ENCODE measurements around the gene PPM1E.
"Not testable (repeated sequence)": the region's sequence is repeated elsewhere in the genome, so short reads cannot be mapped to it uniquely, and the experiment has no call there.

The PPM1E gene

DNA sequence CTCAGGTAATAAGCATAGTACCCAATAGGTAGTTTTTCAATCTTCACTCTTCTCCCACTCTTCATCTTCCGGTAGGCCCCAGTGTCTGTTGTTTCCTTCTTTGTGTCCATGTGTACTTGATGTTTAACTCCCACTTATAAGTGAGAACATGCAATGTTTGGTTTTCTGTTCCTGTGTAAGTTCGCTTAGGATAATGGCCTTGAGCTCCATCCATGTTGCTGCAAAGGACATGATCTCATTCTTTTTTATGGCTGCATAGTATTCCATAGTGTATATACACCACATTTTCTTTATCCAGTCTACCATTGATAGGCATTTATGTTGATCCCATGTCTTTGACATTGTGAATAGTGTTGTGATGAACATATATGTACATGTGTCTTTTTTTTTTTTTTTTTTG is 38.9 kb downstream of the PPM1E start:
- H3K36me3 ChIP-seq (ENCODE audit: insufficient read depth, low read length); H3K4me1 ChIP-seq (ENCODE audit: insufficient read depth, low read length); H3K9ac ChIP-seq (ENCODE audit: low read depth, low read length); H3K9me3 ChIP-seq (ENCODE audit: control insufficient read depth, insufficient read depth, low read length): not testable (repeated sequence)

GRCh38 chr17:58802188-58802587 is 46.5 kb downstream of the PPM1E start:
- H3K9me3 ChIP-seq (ENCODE audit: control insufficient read depth, insufficient read depth, low read length) = 0 out of 2 replicates have a peak, but pooled peaks cover 3% of the 10 kb centered on the region
- H3K9ac ChIP-seq (ENCODE audit: low read depth, low read length) = no peak overlapping the region
- no peaks in the 10 kb centered on the region for H3K4me1 ChIP-seq (ENCODE audit: insufficient read depth, low read length)
- H3K36me3 ChIP-seq (ENCODE audit: insufficient read depth, low read length) = no peaks in the 10 kb centered on the region

DNA sequence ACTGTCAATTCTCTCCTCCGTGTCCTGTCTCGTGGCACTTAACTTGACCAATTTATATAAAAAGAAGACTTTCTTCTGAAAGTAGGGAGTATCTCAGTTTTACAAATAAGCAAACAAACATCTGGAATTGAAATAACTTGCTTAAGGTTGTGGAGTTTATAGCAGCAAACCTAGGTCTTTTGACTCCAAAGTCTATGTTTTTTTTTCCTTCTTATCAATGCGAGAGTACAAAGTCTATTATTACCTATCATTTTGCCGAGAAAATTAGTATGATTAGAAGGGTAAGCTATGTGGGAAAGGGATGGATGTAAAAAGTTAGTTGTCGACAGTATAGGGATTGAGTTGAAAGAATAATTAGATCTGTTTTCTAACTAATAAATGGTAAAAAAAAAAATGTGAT is 50.4 kb downstream of the PPM1E start:
- no peaks in the 10 kb centered on the region for H3K4me1 ChIP-seq (ENCODE audit: insufficient read depth, low read length)
- 0 out of 2 replicates have a peak, but pooled peaks cover 3% of the 10 kb centered on the region for H3K9me3 ChIP-seq (ENCODE audit: control insufficient read depth, insufficient read depth, low read length)
- H3K36me3 ChIP-seq (ENCODE audit: insufficient read depth, low read length) = no peaks in the 10 kb centered on the region
- no peak overlapping the region for H3K9ac ChIP-seq (ENCODE audit: low read depth, low read length)

DNA sequence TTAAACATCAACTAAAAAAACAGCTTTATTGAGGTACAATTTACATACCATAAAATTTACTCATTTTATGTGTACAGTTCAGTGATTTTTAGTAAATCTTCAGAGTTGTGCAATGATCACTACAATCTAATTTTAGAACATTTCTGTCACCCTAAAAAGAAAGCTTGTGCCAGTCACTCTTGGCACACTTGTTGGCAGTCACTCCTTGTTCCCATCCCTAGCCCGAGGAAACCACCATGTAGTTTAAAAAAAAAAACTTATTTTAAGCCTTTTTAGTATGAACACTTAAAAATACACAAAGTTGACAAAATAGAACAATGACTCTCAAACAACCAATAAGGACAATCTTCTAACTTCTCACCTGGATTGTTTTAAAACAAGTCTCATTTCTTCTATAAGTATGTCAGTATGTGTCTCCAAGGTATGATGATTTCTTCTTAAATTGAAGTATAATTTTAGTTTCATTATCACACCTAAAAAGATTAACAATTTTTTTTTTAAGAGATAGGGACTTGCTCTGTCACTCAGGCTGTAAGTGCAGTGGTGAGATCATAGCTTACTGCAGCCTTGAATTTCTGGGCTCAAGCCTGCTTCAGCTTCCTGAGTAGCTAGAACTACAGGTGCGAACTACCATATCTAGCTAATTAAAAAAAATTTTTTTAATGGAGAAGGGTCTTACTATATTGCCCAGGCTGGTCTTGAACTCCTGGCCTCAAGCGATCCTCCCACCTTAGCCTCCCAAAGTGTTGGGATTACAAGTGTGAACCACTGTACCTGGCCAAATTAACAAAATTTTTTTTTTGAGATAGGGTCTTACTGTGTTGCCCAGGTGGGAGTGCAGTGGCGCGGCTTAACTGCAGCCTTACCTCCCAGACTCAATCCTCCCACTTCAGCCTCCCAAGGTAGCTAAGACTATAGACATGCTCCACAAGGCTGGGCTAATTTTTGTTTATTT is 53.2 kb downstream of the PPM1E start:
- Histone ChIP-seq H3K36me3 (ENCODE audit: insufficient read depth, low read length) (no peaks in the 10 kb centered on the region), H3K4me1 (ENCODE audit: insufficient read depth, low read length) (no peaks in the 10 kb centered on the region), H3K9me3 (ENCODE audit: control insufficient read depth, insufficient read depth, low read length) (no peaks in the 10 kb centered on the region), H3K9ac (ENCODE audit: low read depth, low read length) (no peak overlapping the region)

GRCh38 chr17:58809564-58809936 is 53.9 kb downstream of the PPM1E start:
- Histone ChIP-seq H3K36me3 (ENCODE audit: insufficient read depth, low read length) (no peaks in the 10 kb centered on the region), H3K4me1 (ENCODE audit: insufficient read depth, low read length) (no peaks in the 10 kb centered on the region), H3K9me3 (ENCODE audit: control insufficient read depth, insufficient read depth, low read length) (no peaks in the 10 kb centered on the region), H3K9ac (ENCODE audit: low read depth, low read length) (no peak overlapping the region)

DNA sequence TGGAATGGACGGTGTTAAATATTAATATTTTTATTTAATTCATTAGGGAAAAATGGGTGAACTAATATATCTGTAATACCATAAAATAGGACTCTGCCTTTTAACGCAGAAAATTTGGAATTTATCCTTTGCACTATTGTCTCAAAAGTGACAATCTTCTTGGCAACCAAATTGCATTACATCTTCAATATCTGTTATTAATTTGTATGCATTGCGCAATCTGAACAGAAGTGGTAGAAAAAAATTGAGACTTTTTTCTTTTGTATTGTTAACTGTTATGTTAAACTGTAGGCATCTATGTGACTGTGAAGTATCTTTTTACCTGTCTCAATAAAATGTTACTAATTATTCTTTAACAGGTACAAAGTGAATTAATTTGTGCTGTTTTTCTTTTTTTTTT is 55.6 kb downstream of the PPM1E start:
- Histone ChIP-seq H3K9me3 (ENCODE audit: control insufficient read depth, insufficient read depth, low read length) (no peaks in the 10 kb centered on the region), H3K36me3 (ENCODE audit: insufficient read depth, low read length) (no peaks in the 10 kb centered on the region), H3K4me1 (ENCODE audit: insufficient read depth, low read length) (no peaks in the 10 kb centered on the region), H3K9ac (ENCODE audit: low read depth, low read length) (no peak overlapping the region)

- H3K9ac ChIP-seq (ENCODE audit: low read depth, low read length) = no peak overlapping the region
- no peaks in the 10 kb centered on the region for H3K4me1 ChIP-seq (ENCODE audit: insufficient read depth, low read length)
- no peaks in the 10 kb centered on the region for H3K36me3 ChIP-seq (ENCODE audit: insufficient read depth, low read length)
- H3K9me3 ChIP-seq (ENCODE audit: control insufficient read depth, insufficient read depth, low read length) = no peaks in the 10 kb centered on the region
Measured at GRCh38 chr17:58813712-58814111, 58.1 kb downstream of the PPM1E start.

- no peaks in the 10 kb centered on the region for H3K9me3 ChIP-seq (ENCODE audit: control insufficient read depth, insufficient read depth, low read length)
- H3K36me3 ChIP-seq (ENCODE audit: insufficient read depth, low read length) = no peaks in the 10 kb centered on the region
- no peaks in the 10 kb centered on the region for H3K4me1 ChIP-seq (ENCODE audit: insufficient read depth, low read length)
- no peak overlapping the region for H3K9ac ChIP-seq (ENCODE audit: low read depth, low read length)
Measured at GRCh38 chr17:58818654-58819053, 63.0 kb downstream of the PPM1E start.

DNA sequence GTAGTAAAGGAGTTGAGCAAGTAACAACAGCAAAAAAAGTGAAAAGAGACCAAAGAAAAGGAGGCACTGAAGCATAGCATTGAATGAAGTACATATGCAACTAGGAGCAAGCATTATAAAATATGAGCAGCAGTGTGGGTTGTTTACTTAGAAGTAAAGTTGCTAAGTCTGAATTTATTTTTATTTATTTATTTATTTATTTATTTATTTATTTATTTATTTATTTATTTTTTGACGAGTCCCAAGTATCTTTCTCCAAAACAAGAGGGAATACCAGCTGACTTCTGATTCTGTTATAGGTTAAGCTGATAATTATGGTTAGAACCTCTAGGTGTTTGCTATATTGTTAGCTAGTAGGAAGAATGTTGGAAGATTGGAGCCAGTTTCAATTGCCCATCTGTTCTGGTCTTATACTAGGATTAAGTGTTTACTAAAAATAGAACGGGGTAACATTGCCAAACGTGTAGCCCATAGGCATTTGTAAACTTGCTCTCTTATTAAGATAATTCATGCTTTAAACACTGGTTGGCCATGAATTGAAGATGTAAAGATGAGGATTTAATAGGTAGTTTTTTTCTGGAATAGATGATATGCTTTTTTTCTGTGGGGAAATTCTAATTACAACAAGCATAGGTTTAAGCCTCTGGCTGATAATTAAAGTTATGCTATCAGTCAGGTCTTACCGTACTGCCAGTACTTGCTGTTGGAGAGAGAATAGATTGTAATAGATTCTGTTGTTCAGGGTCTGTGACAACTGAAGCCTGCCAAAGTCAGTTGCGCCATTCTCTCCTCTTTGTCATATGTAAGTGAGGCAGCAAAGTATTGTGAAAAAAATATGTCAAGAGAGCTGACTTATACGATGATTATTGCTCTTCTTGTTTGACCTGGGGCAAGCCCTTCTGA is 66.7 kb downstream of the PPM1E start:
- H3K9ac ChIP-seq (ENCODE audit: low read depth, low read length) = no peak overlapping the region
- H3K36me3 ChIP-seq (ENCODE audit: insufficient read depth, low read length) = no peaks in the 10 kb centered on the region
- H3K9me3 ChIP-seq (ENCODE audit: control insufficient read depth, insufficient read depth, low read length) = no peaks in the 10 kb centered on the region
- H3K4me1 ChIP-seq (ENCODE audit: insufficient read depth, low read length) = no peaks in the 10 kb centered on the region

DNA sequence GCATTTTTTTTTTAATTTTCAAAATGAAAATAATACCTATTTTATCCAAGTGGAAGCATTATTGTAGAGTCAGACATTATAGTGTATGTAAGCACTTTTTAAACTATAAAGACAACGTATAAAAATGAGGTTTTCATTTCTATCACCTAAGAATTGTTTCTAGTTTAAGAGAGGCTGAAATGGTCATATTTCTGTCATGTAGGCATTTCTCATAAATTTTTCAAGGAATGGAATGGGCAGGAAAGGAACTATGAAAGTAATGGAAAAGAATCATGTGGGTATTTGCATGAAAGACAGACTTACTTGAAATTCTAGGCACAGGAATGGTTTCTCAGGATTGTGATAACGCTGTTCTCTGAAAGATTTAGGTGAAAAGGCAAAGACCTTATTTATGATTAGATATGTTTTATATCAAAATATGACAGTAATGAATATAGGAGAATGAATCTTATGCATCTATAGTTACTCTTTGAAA is 67.4 kb downstream of the PPM1E start:
- H3K4me1 ChIP-seq (ENCODE audit: insufficient read depth, low read length) = no peaks in the 10 kb centered on the region
- no peaks in the 10 kb centered on the region for H3K36me3 ChIP-seq (ENCODE audit: insufficient read depth, low read length)
- H3K9me3 ChIP-seq (ENCODE audit: control insufficient read depth, insufficient read depth, low read length) = no peaks in the 10 kb centered on the region
- no peak overlapping the region for H3K9ac ChIP-seq (ENCODE audit: low read depth, low read length)

GRCh38 chr17:58829172-58829637 is 73.6 kb downstream of the PPM1E start:
- no peaks in the 10 kb centered on the region for H3K36me3 ChIP-seq (ENCODE audit: insufficient read depth, low read length)
- no peaks in the 10 kb centered on the region for H3K4me1 ChIP-seq (ENCODE audit: insufficient read depth, low read length)
- no peaks in the 10 kb centered on the region for H3K9me3 ChIP-seq (ENCODE audit: control insufficient read depth, insufficient read depth, low read length)
- no peak overlapping the region for H3K9ac ChIP-seq (ENCODE audit: low read depth, low read length)

DNA sequence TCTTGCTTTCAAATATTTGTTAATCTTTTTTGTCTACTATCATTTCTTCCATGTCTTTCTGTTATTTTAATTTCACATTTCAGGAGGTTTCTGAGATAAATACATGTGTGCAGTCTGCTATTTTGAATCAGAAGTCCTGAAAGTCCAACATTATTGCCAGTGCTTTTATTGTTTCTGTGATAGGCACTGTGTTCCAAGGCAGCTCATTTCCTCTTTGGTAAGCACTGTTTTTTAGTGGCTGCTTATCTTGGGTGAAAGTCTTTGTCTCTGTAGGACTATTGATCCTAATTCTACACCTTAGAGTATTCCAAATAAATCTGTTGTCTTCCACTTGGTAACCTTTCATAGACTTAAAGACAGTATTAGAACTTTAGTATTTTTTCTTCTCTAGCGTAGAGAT is 76.1 kb downstream of the PPM1E start:
- H3K9me3 ChIP-seq (ENCODE audit: control insufficient read depth, insufficient read depth, low read length) = no peaks in the 10 kb centered on the region
- no peaks in the 10 kb centered on the region for H3K36me3 ChIP-seq (ENCODE audit: insufficient read depth, low read length)
- H3K9ac ChIP-seq (ENCODE audit: low read depth, low read length) = no peak overlapping the region
- H3K4me1 ChIP-seq (ENCODE audit: insufficient read depth, low read length) = no peaks in the 10 kb centered on the region

- Histone ChIP-seq H3K4me1 (ENCODE audit: insufficient read depth, low read length) (no peaks in the 10 kb centered on the region), H3K9me3 (ENCODE audit: control insufficient read depth, insufficient read depth, low read length) (no peaks in the 10 kb centered on the region)
Measured at GRCh38 chr17:58832514-58832913, 76.9 kb downstream of the PPM1E start.

DNA sequence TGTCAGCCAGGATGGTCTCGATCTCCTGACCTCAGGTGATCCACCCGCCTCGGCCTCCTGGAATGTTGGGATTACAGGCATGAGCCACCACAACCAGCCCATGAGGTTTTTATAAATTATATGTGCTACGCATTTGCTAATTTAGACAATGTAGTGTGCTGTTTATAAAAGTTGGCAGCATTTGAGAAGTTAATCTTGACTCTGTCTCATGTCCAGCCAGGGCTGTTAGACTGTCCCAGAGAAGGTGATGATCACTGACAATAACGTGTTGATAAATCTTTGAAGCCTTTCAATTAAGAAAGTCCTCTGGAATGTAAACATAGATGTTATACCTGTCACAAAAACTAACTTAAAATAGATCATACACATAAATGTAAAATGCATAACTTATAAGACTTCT is 82.0 kb downstream of the PPM1E start:
- Histone ChIP-seq H3K36me3 (ENCODE audit: insufficient read depth, low read length) (no peaks in the 10 kb centered on the region), H3K9ac (ENCODE audit: low read depth, low read length) (no peak overlapping the region), H3K9me3 (ENCODE audit: control insufficient read depth, insufficient read depth, low read length) (no peaks in the 10 kb centered on the region), H3K4me1 (ENCODE audit: insufficient read depth, low read length) (no peaks in the 10 kb centered on the region)

More at GRCh38 chr17:58832514-58832913, 76.9 kb downstream of the PPM1E start:
- Histone ChIP-seq H3K36me3 (ENCODE audit: insufficient read depth, low read length) (no peaks in the 10 kb centered on the region), H3K9ac (ENCODE audit: low read depth, low read length) (no peak overlapping the region)
